ENCODE data around the gene GATB. TPM values are rescaled to one million over a fixed set of nuclear protein-coding genes. Genes with fewer than 3 reads are reported as not detected.

GATB gene
- total RNA-seq, 1 donor from 2014 or later: 30.3 TPM

DNA sequence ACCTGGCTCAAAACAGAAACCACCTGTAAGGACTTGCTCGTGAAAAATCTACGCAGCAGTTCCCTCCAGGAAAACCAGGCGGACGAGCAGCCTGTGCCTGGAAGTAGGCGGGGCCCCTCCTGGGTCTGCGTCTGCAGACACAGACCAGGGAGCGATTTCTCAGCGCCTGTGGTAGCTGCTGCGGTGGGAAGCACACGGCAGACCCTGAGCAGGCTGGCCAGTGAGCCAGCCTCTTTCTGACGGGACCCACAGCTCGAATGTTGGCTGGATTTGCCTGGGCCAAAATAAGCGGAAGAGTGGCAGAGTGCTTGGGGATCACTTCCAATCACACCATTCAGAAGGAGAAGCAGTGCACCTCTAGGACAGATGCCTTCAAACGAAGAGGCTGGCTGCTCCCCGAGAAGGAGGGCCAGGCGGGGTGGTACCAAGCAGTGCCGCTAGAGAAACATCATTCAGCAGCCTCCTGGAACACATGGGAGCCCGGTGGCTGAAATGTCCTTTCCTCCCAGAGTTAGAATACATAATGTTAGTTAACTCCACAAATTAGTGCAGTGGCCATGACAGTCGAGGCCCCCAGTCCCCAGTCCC is 85.9 kb downstream of the GATB start:
- peak; percentile 27 for DNase-seq (ENCODE audit: low read depth)

DNA sequence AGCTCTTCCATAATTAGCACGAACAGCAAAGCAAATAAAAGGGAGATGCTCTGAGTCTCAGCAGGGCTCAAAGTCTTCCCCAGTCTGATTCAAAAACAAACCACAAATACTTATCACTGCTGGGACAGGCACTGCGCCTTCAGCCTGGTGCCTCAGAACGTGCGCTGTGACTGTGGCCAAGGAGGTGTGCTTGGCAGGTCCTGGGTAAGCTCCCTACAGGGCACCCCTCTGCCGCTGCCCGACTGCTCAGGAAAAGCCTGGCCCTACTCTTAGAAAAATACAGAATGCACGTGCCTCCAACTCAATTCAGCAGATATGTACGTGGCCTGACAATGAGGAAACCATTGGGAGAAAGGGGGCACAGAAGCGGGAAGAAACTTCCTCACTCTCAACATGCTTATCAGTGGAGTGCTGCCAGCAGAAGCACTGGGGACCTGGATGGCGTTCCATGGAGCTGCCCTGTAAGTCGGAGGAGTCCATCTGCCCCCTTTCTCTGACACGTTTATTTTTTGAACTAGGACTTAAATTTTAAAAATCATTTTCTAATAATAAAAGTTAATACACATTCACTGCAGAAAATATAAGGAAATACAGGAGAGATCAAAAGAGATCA is 86.8 kb downstream of the GATB start:
- DNase-seq (ENCODE audit: low read depth): no peak

DNA sequence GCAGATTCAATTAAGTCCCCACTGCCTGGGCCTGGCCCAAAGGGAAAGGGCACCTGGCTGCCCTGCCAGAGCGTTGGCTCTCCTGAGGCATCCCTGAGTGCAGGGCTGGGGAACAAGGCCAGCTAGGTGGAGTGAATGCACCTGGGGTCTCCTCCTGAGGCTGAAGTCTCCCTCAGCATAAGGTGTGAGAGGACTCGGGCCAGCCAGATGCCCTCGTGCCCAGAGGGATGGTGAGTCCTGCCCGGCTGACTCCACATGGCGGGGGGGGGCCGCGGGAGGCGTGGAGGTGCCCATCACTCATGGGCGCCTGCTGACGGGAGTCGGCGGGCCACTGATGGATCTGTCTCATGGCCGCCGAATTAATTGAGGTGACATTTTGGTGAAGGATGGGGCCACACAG is 87.8 kb downstream of the GATB start:
- DNase-seq (ENCODE audit: low read depth): no peak

DNA sequence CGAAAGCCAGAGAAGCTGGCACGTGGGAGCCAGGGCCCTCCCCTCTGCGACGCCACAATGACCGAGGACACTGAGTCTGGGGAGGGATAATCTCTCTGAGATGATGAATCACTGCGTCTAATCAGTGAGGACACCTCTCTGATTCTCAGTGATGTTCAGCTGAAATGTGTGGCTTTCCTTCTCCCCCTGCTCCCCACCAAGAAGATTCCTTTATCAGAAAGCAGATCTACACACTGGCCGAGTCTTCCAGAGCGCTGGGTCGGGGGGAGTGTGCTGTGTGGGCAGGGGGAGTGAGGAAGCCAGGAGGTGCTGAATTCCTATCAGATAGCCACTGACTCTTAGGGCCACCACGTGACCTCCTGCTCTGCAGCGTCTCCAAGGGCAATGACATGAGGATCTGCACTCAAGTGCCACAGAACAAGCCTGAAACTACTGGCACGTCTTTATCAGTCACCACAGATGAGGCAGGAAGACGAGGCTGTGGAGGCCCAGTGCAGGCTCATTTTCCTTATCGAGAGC is 89.2 kb downstream of the GATB start:
- DNase-seq (ENCODE audit: low read depth): no peak

DNA sequence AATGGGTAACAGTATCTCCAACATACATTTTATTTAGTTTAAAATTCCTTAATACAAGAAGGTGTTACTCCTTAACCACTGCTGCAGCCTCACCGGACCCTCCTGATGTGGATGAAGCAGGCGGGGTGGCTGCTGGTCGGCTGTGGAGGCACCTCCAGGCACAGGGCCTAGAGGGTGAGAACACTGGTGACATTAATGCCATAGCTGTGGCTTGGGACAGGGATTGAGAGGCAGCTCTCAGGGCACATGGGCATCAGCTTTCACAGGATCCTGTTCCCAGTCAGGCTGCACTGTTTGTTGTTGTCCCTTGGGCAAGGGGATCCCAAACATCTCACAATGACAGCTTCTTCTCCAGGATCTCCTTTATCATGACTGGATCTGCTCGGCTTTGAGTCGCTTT is 90.0 kb downstream of the GATB start:
- DNase-seq (ENCODE audit: low read depth): no peak

DNA sequence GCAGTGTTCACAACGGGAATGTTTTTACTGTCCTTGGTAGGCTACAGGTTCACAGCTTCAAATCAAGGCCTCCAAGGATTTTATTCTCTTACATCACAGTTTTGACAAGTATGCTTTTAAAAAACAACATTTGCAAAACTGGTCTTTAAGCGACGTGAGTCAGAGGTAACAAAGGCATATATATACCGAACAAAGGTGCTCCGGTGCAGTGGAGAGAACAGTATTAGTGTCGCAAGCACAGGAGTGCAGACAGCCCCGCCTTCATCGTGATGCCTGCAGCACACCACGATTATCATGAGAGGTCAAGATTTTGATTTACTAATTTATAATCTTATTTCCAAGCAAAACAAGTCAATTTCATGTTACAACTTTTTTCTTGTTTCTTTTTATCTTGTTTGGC is 90.8 kb downstream of the GATB start:
- peak; percentile 6 for DNase-seq (ENCODE audit: low read depth)

DNA sequence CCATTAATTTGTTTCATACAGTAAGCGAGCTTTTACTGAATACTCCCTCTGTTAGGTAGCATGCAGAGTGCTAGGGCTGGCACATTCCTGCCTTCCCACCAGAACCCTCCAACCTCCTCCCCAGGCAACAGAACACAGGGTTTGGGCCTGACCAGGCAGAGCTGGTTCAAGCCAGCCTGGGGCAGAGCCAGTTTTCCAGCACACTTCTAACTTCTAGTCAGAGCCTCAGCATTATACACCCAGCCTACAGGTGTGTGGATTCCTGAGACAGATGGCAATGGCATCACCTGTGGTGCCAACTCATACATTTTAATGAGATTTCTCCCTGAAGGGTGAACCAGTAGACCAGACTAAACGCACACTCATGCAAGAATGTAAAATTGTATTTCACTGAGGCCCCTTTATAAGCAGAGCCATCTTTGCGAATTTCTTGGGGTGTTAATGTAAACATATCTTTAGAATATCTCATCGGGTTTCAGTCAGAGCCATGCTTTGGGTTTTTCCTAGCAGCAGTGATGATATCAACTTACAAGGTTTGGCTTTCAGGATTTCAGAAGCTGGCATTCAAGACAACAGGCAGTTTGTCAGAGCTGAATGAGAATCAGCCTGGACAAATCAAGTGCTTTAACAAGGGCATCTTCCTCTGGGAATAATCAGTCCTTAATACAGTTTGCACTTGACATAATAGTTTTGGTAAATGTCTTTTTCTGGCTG is 92.0 kb downstream of the GATB start:
- DNase-seq (ENCODE audit: low read depth): peak; percentile 48

DNA sequence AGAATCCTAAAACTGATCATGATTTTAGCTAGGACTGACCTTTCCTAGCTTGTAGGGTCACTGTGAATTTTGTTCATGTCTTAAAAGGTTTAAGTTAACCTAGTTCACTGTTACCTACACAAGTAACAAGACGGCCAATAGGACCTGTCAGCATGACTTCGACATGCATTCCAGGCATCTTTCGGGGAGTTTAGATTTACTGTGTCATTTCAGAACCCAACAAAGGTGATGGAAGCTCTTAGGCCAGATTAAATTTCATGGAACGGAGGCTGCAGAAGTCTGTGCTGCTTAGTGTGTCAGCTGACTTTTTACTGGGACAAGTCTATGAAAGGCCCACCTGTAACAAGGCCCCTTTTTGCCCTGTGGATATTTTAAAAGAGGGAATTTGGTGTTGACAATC is 93.1 kb downstream of the GATB start:
- no peak for DNase-seq (ENCODE audit: low read depth)

DNA sequence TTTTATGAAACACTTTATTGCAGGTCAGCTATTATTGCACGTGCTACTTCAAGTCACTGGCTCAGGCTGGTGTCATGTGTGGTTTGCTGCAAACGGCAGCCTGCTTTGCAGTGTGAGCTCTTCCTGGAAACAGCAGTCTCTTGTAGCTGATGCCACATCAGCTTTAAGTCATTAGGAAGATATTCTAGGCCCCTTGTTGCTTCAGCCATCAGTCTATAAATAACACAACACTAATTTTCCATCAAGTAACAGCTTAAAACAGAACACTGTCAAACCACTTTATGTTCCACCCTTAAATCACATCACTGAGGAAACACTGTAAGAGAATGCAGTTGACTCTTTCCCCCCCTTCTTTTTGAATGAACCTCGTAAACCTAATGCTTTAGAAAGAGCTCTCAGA is 93.8 kb downstream of the GATB start:
- DNase-seq (ENCODE audit: low read depth): no peak

DNA sequence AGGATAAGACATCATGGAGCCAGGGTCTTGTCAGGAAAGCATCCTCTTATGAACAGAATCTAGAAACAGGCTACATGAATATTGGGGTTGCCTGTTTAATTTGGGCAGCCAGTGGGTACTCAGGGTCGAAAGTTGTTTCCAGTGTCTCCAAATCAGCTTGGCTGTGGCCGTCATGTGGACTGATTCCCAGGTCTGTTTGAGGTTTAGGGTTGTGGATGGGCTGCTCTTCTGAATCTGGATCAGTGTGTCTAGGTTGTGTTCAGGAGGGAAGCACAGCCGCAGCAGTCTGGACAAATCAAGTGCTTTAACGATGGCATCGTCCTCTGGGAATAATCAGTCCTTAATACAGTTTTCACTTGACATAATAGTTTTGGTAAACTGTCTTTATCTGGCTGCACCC is 94.3 kb downstream of the GATB start:
- no peak for DNase-seq (ENCODE audit: low read depth)

DNA sequence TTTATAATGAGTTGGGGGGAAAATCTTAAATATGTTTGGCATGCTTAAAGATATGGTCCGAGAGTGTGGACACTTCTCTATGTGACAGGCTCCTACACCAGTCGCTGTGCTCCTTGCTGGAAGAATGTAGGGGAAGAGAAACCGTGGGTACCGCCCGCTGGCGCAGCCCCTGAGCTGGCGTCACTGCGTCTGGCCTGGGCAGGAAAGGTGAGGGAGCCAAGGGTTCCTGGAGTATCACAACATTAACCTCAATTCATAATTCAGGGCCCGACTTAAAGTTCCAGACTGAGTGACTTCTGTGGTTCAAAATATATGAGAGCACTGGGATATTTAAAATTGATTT is 95.1 kb downstream of the GATB start:
- DNase-seq (ENCODE audit: low read depth): no peak

DNA sequence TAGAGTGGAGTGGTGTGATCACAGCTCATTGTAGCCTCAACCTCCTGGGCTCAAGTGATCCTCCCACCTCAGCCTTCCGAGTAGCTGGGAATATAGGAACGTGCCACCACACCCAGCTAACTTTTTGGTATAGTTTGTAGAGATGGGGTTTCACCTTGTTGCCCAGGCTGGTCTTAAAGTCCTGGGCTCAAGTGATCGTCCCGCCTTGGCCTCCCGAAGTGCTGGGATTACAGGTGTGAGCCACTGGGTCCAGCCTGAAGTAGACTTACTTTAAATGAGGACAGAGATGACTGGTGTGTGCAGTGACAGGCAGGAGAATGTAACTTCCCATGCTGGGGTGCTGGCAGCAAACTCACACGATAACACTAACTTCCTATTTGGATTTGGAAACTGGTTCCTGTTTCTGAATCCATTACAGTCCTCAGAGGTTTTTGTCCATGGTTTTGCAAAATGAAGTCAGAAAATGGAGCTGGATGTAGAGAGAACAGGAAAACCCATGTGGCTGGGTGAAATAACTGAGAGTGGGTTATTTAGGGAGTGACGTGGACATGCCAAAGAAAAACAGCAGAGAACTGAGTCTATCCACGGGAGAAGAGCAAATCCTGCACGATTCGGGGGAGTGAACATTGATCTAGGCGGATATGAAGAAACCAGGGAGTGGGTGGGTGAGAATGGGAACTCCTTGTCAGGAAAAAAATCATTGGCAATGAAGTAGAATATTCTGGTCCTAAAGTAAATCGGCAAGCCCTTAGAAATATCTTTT is 95.6 kb downstream of the GATB start:
- no peak for DNase-seq (ENCODE audit: low read depth)

DNA sequence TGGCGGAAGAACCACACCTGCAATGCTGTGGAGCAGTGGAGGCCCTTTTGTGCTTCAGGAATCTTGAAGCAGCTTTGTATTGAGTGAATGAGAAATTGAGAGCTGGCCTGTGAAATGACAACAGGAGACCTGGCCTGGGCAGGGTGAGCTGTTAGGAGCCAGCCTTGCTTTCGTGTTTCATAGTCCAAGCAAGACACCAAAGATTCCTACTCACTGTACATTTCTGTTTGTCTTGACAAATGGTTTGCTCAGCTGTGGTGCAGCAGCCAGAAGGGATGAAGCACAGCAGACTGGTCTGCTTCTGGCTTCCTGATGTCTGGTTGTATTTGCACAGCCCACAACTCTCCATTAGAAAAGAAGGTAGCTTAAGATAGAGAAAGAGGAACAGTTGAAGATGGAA is 96.5 kb downstream of the GATB start:
- DNase-seq (ENCODE audit: low read depth): no peak

DNA sequence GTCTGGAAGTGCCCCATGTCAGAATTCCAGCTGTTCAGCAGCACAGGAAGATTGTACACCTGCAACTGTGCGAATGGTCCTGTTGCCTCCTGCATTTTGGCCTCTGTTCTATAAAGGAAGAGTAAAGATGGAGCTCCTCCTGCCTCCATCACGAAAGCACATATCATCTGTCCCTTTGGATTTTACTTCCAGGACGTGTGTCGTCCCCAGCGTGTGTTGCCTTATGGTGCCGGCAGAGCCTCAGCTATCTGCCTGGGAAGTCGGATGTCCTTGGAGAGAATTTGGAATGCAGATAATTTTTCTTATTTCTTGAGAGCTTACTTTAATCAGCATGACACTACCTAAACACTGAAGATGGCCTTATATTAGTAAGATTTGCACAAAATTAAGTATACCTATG is 97.7 kb downstream of the GATB start:
- DNase-seq (ENCODE audit: low read depth): no peak

DNA sequence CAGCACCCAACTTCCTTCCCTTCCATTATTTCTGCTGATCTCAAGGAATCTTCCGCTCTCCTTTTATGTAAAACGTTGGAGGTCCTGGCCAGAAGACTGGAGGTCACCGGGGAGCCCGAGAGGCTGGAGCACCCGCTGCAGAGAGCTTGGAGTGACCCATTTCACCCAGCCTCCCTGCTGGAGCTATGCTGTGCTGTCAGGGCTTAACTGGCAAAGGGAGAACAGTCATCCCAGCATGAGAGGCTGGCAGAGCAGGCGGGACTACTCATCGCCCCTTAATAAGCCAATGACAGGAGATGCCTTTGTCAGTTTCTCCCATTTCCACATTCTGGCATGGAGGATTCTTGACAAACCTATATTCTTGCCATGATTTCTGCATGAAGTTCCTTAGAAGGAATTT is 98.9 kb downstream of the GATB start:
- no peak for DNase-seq (ENCODE audit: low read depth)

DNA sequence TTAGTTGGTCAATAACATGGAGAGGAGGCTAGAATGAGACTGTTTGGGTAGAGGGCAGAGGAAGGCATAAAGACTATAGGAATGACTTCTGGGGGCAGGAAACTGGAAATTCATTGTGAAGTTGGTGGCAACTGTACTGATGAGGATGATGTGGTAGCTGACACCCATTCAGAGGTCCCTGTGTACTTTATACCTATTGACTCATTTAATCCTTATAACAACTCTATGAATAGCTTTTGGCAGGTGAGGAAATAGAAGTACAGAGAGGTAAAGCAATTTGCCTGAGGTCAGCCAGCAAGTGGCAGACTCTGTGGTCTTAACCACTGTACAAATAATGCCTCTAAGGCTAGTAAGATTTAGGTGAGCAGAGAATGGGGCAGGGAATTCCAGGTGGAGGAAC is 100.1 kb downstream of the GATB start:
- DNase-seq (ENCODE audit: low read depth): no peak

DNA sequence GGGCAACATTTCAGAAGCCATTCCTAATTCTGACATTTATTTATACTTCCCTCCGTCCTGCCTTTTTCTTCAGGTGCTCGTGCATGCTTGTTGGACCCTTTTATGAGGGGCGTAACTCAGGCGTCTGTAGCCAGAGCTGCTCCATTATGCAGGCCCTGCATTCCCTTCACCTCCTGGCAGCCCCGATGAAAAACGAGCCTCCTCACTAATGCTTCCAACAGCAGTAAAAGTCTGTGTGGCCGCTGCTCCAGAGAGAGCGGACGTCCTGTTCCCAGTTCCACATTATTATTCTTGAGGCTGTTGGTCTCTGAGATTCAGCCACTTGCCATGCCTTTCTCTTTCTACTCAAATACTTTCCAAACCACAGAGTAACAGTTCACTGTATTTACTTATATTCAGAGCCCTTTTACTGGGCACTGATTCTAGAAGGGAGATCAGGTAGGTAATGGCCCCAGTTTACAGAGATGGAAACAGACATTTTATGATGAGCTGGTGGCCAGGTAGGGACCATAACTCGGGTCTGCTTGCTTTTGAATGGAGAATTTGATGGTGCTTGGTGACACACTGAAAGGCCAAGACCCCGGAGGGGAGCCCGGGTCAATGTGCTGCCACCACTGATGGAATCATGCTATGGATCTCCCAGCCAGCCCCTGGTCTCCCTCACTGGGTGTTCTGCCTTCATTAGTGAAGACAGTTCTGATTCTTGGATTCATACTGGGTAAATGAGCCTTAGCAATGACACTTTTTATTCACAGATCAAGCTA is 101.0 kb downstream of the GATB start:
- no peak for DNase-seq (ENCODE audit: low read depth)

DNA sequence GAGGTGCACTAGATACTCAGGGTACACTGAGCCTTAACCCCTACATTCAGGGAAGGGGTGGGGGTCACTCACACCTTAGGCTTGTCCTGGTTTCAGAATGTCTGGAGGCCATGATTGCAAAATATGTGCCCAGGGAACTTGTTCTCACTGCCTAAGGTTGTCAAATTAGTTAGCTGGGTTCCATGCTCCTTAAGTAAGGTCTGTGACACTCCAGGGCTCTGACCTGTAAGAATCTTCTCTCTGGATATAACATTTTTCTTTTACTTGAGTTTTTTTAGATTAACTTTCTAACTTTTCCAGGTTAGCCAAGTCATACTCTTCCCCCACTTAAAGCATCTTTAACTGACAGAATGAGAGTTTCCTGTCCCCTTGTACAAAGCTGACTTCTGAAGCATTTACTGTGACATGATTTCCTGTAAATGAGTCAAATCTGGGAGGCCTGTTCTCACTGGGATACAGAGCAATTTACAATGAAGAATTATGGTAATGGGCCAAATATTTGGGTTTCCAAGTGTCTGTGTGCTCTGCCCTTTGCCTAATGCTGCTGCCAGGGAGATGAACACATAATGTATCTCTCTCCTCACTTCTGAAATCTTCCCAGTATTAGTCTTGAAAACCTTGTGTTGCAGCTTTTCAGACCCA is 101.7 kb downstream of the GATB start:
- peak; percentile 19 for DNase-seq (ENCODE audit: low read depth)

DNA sequence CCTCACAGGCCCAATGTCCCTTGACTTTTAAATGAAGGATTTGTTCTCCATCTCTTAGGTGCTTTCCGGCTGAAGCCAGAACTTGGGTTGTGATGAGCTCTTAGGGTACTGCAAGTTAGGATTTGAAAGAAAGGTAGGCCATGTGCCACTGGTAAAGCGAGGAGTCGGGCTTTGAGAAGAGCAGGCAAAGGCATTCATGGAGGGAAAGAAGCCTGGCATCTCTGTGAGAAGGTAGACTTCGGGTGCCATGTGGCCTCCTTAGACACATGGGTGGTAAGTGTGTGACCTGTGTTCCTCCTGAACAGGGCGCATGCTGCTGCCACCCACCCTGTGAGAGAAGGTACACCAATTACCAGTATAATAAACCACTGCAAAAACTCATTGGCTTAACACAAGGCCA is 102.9 kb downstream of the GATB start:
- no peak for DNase-seq (ENCODE audit: low read depth)

DNA sequence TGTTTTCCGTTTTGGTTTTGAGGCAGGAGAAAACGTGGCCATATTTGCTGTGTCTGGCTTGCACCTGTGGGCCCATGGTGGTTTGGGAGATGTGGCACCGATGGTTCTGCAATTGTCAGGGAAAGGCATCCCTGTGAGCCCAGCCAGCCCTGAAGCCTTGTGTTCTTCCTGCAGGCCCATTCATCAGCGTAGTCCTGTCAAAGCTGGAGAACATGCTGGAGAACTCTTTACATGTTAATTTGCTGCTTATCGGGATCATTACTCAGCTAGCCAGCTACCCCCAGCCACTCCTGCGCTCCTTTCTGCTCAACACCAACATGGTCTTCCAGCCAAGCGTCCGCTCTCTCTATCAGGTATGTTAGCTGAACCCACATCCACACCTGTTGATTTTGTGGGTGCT is 104.7 kb downstream of the GATB start:
- DNase-seq (ENCODE audit: low read depth): no peak

DNA sequence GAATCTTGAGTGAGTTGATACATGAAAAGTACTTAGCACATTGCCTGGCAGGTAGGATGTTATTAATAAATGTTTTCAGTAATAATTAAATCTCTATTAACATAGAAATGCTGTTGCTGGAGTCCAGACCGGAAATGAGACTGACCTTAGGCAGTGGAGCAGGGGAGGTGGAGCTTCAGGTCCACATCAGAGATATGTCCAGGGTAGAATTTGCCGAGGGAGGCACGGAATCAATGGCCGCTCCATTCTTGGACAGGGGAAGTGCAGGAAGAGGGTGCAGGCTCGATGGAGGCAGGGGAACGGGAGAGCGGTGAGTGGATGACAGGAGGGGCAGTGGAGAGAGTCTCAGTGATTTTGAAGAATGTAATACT is 107.3 kb downstream of the GATB start:
- DNase-seq (ENCODE audit: low read depth): peak; percentile 7
